Femur (tissue), 1 donor: Measurements from ENCODE around the gene CFAP43.

Experiments
- DNase-seq: peaks from one replicate; pipeline ENCODE4 v3.0.0-alpha.2; 2017

The CFAP43 gene

DNA sequence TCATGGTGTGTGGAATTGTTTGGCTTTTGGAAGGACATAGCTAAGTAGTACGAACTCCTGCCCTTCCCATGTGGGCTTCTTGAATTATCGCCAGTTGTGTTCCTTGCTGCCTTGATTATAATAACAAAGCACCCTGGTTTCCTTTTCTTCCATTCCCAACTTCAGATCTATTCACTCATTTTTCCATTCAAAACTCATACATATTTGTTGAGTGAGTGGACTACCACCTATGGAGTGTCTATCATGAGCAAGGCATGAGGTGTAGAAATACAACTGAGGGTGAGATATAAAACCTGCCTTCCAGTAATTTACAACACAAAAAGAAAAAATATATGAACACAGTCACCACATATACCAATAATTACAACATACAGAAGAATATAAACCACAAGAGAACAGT, 141.6 kb downstream of the CFAP43 start:
- DNase-seq = no peak

DNA sequence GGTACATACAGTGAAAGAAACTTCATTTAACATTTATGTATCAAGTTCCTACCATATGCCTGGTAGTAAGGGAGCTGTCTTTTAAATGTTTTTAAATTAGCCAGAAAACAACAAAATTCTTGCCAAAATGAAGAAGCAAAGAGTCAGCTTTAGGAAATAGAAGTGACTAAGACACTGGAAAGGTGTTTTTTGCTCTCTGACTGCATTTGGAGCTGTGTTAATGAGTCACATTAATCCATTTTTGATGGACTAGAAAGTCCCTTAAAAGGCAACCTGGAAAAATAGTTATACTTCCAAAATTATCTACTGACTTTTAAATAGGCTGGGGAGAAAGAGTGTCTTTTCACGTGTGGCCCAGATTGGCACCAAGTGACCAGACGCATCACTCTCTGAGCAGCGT, 142.5 kb downstream of the CFAP43 start:
- no peak for DNase-seq

DNA sequence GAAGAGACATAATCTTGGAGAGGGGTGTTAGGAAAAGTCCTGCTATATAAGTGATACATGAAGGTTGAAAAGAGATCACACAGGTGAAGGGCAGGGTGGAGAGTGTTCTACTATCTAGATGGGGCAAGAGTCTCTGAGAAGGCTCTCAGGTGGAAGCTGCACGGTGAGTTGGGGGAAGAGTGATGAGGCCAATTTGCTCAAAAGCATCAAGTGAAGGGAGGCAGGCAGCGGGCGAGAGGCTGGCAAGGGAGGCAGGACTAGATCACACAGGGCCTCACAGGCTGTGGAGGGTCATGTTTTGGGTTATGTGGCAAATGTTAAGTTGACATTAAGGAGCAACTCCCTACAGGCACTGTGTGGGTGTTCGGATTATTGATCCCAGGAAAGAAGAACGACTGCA, 143.9 kb downstream of the CFAP43 start:
- DNase-seq = no peak

DNA sequence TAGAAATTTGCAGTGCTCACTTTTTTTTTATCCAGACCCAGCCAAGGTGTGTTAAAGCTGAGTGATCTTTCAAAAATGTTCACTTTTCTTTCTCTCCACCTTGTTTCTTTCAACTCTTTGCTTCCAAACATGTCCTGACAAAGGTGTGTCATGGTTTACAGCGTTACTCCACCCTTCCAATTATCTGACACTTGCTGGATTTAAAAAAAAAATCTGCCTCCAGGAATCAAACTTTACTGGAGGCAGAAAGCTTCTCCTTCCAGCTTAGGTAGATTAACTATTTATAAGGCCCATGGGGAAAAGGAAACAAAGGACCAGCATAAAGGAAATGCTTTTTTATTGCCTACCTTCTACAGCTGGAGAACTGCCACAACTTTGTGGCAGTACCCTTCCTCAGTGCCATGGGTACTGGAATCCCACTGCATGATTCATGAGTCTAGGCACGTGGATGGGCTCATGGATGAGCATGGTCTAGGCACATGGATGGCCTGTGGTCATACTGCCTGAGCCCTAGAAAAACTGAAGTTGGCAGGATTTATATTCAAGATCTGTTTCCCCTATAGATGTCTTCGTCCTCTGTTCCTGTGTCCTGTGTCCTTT, 146.3 kb downstream of the CFAP43 start, which contains the start of gene COL17A1:
COL17A1 (minus strand) TSS at position 80 of the 600 bp plus-strand sequence. CDS start 5,207 bp downstream, outside the sequence.
- no peak for DNase-seq

DNA sequence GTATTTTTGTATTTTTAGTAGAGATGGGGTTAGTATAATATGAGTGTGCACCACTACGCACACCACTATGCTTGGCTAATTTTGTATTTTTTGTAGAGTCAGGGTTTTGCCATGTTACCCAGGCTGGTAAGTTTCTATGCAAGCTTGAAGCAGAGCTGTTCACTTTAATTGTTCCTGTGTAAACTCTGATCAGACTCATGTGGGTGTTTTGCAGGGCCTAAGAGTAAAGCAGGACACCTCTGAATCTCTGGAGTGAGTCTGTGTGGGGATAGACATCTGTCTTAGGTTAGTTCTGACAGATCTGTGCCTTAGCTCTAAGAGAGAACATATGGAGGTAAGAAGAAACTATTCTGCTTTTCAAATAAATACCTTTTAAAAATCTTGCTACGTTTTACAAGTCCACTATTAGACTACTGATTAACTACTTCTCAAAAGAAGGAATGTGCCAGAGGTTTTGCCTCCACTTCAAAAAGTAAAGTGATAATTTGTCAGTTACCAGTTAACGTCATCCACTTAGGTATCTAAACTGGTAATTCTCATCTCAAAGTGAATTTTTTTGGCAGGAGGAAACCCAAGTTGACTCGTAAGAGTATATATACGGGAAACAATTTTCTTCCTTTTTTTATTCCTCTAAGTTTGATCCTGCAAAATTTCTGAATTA, 147.6 kb downstream of the CFAP43 start:
- DNase-seq = no peak

DNA sequence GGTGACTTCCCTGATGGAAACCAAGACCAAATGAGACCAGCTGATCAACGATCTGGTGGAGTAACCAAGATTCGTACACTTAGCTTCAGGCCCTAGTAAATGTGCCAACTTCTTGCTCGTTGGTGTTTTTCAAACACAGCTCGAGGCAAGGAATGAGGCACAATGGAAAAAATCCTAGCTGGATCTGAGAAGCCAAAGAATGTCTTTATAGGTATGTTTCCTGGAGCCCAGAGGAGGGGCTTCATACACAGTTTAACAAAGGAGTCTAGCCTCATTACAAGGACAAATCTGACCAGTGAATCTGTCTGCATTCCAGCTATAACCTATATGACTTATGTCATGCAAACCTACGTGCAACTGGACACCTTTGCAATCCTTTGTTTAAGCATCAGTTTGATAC, 150.2 kb downstream of the CFAP43 start:
- no peak for DNase-seq

DNA sequence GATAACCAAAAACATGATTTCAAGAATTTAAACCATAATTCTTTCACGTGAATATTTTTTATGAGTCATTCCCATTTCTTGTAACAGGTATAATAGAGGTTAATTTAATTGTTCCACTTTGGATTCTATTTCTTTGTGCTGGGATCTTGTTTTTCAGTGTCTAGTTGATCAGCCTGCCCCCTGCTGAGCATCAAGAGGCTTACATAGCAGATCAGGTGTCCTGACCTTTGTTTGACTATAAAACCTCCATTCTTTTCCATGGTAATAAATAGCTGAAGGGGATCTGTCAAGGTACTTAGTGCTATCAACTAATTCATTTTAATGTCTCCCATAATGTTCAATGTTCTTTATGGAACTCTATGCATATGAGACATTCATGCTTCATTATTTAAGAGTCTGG, 151.4 kb downstream of the CFAP43 start:
- DNase-seq = no peak
